Activated CD4-positive, alpha-beta T cell treated with anti-CD3 and anti-CD28 coated beads, Interleukin-2, amount 10 ng/mL, durations not matched to agents 24 days and 14 days (primary cell): ENCODE measurements around the gene AOC3. TPM values are rescaled to one million over a fixed set of nuclear protein-coding genes. Genes with fewer than 3 reads are reported as not detected.
"Not testable (repeated sequence)": the region's sequence is repeated elsewhere in the genome, so short reads cannot be mapped to it uniquely, and the experiment has no call there.

ENCODE experiments used
- DNase-seq: peaks from one replicate; pipeline ENCODE4 v3.0.0; 2022
- H3K27ac Mint-ChIP-seq: one replicate; pipeline ENCODE4 v1.8.0; 2022; ENCODE audit warnings: mild to moderate bottlenecking, mixed read lengths
- H3K27me3 Mint-ChIP-seq: one replicate; pipeline ENCODE4 v1.8.0; 2022; ENCODE audit warnings: mixed read lengths
- H3K36me3 Mint-ChIP-seq: one replicate; pipeline ENCODE4 v1.8.0; 2022; ENCODE audit warnings: low read depth, mild to moderate bottlenecking, mixed read lengths
- H3K4me1 Mint-ChIP-seq: one replicate; pipeline ENCODE4 v1.8.0; 2021; ENCODE audit warnings: mixed read lengths
- H3K4me3 Mint-ChIP-seq: one replicate; pipeline ENCODE4 v1.8.0; 2022; ENCODE audit warnings: mild to moderate bottlenecking, moderate library complexity, mixed read lengths
- H3K9me3 Mint-ChIP-seq: one replicate; pipeline ENCODE4 v1.8.0; 2021; ENCODE audit warnings: mixed read lengths
- intact Hi-C: fragments of 100-400 bp; cut with micrococcal nuclease; formaldehyde crosslinking; loops from one replicate; pipeline ENCODE4 v1.15.1; 2023
- total RNA-seq: library from RNA; stranded (reverse); gene quantifications from 2 replicates; pipeline ENCODE4 v1.2.3, GENCODE V29; 2022

AOC3 gene
- total RNA-seq, 1 donor from 2014 or later, result 2.2 TPM

DNA sequence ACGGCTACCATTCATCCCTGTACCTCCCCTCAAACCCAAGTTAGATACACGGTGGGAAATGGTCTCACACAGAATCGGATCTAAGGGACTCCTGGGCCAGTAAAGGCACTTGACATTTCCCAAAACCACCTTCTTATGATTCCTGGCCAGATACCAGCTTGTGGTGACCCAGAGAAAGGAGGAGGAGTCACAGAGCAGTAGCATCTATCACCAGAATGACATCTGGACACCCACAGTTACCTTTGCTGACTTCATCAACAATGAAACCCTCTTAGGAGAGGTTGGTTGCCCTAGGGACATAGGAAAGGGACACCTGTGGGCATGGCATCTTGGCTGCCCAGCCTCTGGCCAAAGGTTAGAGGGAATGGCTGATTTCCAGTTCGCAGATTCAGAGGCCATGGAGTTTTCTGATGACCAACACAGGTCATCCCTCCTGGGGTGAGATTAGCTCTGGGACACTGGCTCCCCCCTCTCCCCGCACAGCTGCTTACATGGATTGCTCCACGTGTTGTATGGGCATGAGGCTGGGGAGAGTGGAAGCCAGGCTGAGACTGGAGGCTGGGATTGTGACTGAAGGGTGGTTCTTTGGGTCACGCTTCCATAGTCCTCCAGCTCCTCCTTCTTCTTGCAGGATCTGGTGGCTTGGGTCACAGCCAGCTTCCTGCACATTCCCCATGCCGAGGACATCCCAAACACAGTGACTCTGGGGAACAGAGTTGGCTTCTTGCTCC, 1.4 kb upstream of the AOC3 start:
- intact Hi-C loops, result no loop called here
- H3K4me1 Mint-ChIP-seq, result peaks cover 12% of the 10 kb centered on the region
- no peak overlapping the region for H3K27ac Mint-ChIP-seq
- H3K27me3 Mint-ChIP-seq, result no peaks in the 10 kb centered on the region
- H3K36me3 Mint-ChIP-seq, result peaks cover 14% of the 10 kb centered on the region
- no peak overlapping the region for H3K4me3 Mint-ChIP-seq
- H3K9me3 Mint-ChIP-seq, result no peaks in the 10 kb centered on the region
- no peak for DNase-seq

DNA sequence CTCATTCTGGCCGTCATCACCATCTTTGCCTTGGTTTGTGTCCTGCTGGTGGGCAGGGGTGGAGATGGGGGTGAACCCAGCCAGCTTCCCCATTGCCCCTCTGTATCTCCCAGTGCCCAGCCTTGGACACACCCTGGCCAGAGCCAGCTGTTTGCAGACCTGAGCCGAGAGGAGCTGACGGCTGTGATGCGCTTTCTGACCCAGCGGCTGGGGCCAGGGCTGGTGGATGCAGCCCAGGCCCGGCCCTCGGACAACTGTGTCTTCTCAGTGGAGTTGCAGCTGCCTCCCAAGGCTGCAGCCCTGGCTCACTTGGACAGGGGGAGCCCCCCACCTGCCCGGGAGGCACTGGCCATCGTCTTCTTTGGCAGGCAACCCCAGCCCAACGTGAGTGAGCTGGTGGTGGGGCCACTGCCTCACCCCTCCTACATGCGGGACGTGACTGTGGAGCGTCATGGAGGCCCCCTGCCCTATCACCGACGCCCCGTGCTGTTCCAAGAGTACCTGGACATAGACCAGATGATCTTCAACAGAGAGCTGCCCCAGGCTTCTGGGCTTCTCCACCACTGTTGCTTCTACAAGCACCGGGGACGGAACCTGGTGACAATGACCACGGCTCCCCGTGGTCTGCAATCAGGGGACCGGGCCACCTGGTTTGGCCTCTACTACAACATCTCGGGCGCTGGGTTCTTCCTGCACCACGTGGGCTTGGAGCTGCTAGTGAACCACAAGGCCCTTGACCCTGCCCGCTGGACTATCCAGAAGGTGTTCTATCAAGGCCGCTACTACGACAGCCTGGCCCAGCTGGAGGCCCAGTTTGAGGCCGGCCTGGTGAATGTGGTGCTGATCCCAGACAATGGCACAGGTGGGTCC, 607 bp downstream of the AOC3 start:
- H3K36me3 Mint-ChIP-seq, H3K4me1 Mint-ChIP-seq, H3K4me3 Mint-ChIP-seq, intact Hi-C loops, H3K27ac Mint-ChIP-seq, DNase-seq, H3K27me3 Mint-ChIP-seq, H3K9me3 Mint-ChIP-seq: not testable (repeated sequence)

DNA sequence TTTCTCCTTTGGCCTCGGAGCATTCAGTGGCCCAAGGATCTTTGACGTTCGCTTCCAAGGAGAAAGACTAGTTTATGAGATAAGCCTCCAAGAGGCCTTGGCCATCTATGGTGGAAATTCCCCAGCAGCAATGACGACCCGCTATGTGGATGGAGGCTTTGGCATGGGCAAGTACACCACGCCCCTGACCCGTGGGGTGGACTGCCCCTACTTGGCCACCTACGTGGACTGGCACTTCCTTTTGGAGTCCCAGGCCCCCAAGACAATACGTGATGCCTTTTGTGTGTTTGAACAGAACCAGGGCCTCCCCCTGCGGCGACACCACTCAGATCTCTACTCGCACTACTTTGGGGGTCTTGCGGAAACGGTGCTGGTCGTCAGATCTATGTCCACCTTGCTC, 1.4 kb downstream of the AOC3 start:
- intact Hi-C loops, result no loop called here

DNA sequence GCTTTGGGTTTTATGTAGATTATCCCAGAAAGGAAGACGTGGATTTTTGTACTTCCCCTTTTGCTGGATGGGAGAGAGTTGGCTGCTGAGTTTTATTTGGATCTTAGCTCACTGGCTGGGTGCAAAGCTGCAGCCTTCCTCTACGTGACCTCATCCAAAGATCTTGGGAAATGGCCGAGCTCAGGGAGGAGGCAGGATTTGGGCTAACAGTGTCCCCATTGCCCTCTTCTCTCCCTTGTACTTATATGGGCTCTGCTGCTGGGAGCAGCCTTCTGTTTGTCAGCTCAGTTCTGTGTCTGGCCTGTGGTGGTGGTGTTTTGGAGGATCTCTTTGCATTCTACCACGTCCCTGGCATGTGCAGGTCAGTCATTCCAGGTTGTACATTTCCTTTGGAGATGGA, 2.0 kb downstream of the AOC3 start:
- intact Hi-C loops, result no loop called here
- Mint-ChIP-seq H3K36me3 (no peaks in the 10 kb centered on the region), H3K27me3 (no peaks in the 10 kb centered on the region), H3K4me3 (no peak overlapping the region), H3K9me3 (no peaks in the 10 kb centered on the region), H3K27ac (no peak overlapping the region), H3K4me1 (peaks cover 3% of the 10 kb centered on the region)
- no peak for DNase-seq

More for the DNA sequence above, 1.4 kb downstream of the AOC3 start:
- Mint-ChIP-seq H3K27me3 (no peaks in the 10 kb centered on the region), H3K4me3 (no peak overlapping the region), H3K27ac (no peak overlapping the region), H3K9me3 (no peaks in the 10 kb centered on the region), H3K36me3 (no peaks in the 10 kb centered on the region), H3K4me1 (peaks cover 3% of the 10 kb centered on the region)
- no peak for DNase-seq

DNA sequence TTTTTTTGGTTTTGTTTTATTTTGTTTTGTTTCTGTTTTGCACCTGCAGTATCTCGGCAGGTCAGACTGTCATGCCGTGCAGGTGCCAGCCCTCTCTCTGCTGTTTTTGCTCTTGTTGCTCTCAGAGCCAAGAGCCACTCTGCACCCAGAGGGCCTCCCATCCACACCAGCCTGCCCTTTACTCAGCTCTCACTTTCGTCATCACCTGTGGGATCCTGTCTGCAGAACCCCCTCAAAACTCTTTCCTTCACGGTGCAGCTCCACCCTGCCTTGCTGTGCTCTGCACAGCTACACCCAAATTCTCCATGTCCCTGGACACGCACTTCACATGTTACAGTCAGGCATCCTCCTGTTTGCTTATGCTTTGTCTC, 2.6 kb downstream of the AOC3 start:
- Mint-ChIP-seq H3K9me3 (no peaks in the 10 kb centered on the region), H3K27ac (no peak overlapping the region), H3K4me3 (no peak overlapping the region), H3K27me3 (no peaks in the 10 kb centered on the region), H3K36me3 (no peaks in the 10 kb centered on the region), H3K4me1 (peaks cover 3% of the 10 kb centered on the region)
- no peak for DNase-seq
- intact Hi-C loops, result no loop called here

DNA sequence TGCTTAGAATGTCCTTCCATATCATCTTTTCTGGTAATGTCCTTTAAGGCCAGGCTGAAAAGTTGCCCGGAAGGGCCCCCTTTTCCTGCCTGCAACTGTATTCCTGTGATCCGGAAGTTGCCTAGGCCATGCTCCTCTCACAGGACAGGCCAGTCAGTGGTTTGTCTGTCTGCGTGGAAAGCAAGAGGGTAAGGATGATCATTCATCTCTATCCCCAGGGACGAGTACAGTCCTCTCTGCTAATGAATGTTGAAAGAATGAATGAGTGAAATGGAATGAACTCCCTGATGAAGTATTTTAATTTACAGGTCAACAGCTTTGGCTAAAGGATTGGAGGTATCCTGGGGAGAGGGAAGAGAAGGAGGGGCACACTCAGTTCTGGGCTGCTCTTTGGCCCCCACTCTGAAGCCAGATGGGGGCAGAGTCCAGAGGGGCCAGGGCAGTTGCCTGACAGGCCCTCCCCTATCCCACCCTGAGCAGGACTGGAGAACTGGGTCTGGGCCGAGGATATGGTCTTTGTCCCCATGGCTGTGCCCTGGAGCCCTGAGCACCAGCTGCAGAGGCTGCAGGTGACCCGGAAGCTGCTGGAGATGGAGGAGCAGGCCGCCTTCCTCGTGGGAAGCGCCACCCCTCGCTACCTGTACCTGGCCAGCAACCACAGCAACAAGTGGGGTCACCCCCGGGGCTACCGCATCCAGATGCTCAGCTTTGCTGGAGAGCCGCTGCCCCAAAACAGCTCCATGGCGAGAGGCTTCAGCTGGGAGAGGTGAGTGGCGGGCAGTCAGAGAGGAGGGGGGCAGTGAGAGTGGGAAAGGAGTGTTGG, 3.2 kb downstream of the AOC3 start:
- Mint-ChIP-seq H3K27ac (no peak overlapping the region), H3K9me3 (no peaks in the 10 kb centered on the region), H3K36me3 (no peaks in the 10 kb centered on the region), H3K4me1 (peaks cover 3% of the 10 kb centered on the region), H3K27me3 (no peaks in the 10 kb centered on the region), H3K4me3 (no peak overlapping the region)
- intact Hi-C loops, result no loop called here
- DNase-seq, result no peak

DNA sequence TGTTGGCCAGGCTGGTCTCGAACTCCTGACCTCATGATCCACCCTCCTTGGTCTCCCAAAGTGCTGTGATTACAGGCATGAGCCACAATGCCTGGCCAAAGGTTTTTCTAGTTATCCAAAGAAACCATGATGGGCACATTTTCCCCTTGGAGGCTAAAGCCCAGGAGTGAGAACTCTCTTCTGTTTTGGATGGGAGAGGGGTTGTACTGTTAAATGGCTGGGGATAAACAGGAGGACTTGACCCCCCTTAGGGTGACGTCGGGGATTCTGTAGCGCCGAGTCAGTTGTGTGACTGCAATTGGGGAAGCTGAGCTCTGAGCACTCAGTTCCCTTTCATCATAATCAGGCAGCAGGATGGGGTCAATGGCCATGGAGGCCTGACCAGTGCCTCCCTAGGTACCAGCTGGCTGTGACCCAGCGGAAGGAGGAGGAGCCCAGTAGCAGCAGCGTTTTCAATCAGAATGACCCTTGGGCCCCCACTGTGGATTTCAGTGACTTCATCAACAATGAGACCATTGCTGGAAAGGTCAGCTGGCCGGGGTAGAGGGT, 4.1 kb downstream of the AOC3 start:
- Mint-ChIP-seq H3K36me3 (no peaks in the 10 kb centered on the region), H3K4me3 (no peak overlapping the region), H3K4me1 (peaks cover 2% of the 10 kb centered on the region), H3K27ac (no peak overlapping the region), H3K27me3 (no peaks in the 10 kb centered on the region), H3K9me3 (no peaks in the 10 kb centered on the region)
- DNase-seq, result no peak
- intact Hi-C loops, result no loop called here

DNA sequence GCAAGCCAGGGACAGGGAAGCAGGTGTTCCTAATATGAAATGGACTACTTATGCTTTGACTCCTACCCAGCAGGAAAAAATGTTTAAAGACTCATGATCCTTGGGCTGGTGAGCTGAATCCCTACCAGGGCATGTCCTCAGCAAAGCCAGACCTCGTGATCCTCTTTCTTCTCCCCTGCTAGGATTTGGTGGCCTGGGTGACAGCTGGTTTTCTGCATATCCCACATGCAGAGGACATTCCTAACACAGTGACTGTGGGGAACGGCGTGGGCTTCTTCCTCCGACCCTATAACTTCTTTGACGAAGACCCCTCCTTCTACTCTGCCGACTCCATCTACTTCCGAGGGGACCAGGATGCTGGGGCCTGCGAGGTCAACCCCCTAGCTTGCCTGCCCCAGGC, 5.1 kb downstream of the AOC3 start:
- H3K4me3 Mint-ChIP-seq, H3K27ac Mint-ChIP-seq, DNase-seq, H3K36me3 Mint-ChIP-seq, intact Hi-C loops, H3K4me1 Mint-ChIP-seq, H3K9me3 Mint-ChIP-seq, H3K27me3 Mint-ChIP-seq: not testable (repeated sequence)

DNA sequence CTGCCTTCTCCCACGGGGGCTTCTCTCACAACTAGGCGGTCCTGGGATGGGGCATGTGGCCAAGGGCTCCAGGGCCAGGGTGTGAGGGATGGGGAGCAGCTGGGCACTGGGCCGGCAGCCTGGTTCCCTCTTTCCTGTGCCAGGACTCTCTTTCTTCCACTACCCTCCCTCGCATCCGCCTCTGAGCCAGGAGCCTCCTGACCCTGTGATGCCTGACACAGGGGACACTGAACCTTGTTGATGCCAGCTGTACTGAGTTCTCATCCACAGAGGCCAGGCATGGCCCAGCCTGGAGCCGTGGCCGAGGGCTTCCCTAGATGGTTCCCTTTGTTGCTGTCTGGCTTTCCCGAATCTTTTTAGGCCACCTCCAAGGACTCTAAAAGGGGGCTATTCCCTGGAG, 5.5 kb downstream of the AOC3 start:
- H3K27ac Mint-ChIP-seq, intact Hi-C loops, H3K27me3 Mint-ChIP-seq, H3K4me1 Mint-ChIP-seq, H3K9me3 Mint-ChIP-seq, H3K4me3 Mint-ChIP-seq, DNase-seq, H3K36me3 Mint-ChIP-seq: not testable (repeated sequence)

DNA sequence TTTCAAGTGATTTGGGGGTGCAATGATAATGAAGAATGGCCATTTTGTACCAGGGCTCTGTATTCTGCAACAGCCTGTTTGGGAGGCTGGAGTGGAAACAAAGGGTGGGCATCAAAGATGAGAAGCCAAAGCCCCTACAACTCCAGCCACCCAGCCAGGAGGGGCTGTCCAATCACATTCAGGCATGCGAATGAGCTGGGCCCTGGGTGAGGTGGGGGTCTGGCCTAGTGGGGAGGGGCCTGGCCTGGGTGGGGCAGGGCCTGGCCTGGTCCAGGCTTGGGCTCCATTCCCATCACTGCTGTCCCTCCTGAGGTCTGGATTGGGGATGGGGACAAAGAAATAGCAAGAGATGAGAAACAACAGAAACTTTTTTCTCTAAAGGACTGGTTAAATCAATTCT, 6.4 kb downstream of the AOC3 start:
- intact Hi-C loops, result no loop called here
- Mint-ChIP-seq H3K27ac (no peak overlapping the region), H3K27me3 (no peaks in the 10 kb centered on the region), H3K36me3 (no peaks in the 10 kb centered on the region), H3K4me1 (no peaks in the 10 kb centered on the region), H3K9me3 (no peaks in the 10 kb centered on the region), H3K4me3 (no peak overlapping the region)
- DNase-seq, result no peak

DNA sequence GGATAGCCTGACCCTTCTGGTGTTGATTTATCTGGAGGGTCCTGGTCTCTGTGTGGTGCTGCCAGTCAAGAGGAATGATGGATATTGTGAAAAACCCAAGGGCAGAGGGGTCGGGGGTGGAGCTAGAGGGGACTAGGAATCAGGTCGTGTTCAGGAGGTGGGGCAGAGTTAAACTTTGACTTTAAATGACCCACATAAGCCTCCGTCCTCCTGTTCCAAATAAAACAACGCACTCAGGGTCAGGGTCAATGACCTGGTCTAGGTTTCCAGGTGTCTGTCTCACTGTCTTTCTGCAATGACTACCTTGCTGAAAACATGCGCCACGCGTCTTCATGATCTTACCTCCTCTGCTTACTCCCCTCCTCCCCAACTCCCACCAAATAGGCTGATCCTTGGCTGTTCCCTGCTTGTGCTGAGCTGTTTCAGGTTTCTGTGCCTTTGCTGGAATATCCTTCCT, 14.7 kb downstream of the AOC3 start:
- no peaks in the 10 kb centered on the region for H3K9me3 Mint-ChIP-seq
- intact Hi-C loops, result no loop called here
- H3K36me3 Mint-ChIP-seq, result no peaks in the 10 kb centered on the region
- H3K27me3 Mint-ChIP-seq, result peaks cover 8% of the 10 kb centered on the region
- no peak overlapping the region for H3K27ac Mint-ChIP-seq
- H3K4me3 Mint-ChIP-seq, result no peak overlapping the region
- DNase-seq, result no peak
- no peaks in the 10 kb centered on the region for H3K4me1 Mint-ChIP-seq

DNA sequence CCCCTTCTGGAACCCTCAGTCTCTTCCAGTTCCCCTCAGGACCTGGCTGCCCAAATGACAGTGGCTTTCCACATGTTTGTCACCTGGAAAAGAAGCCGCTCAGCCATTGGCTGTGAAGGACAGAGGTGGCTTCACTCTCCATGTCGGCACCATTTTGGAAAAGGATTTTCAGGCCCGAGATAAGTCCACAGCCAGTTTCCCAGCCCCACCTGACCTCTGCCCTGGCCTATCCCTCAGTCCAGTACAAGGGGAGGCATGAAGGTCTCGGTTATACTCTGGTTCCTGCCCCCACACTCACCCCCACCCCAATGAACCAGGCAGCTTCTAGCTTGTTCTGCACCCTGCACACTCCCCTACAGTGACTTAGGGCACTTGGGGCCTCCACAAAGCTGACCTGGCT, 15.2 kb downstream of the AOC3 start:
- H3K9me3 Mint-ChIP-seq, result no peaks in the 10 kb centered on the region
- peaks cover 8% of the 10 kb centered on the region for H3K27me3 Mint-ChIP-seq
- no peak overlapping the region for H3K27ac Mint-ChIP-seq
- no peaks in the 10 kb centered on the region for H3K36me3 Mint-ChIP-seq
- H3K4me1 Mint-ChIP-seq, result no peaks in the 10 kb centered on the region
- intact Hi-C loops, result no loop called here
- no peak overlapping the region for H3K4me3 Mint-ChIP-seq
- DNase-seq, result no peak

DNA sequence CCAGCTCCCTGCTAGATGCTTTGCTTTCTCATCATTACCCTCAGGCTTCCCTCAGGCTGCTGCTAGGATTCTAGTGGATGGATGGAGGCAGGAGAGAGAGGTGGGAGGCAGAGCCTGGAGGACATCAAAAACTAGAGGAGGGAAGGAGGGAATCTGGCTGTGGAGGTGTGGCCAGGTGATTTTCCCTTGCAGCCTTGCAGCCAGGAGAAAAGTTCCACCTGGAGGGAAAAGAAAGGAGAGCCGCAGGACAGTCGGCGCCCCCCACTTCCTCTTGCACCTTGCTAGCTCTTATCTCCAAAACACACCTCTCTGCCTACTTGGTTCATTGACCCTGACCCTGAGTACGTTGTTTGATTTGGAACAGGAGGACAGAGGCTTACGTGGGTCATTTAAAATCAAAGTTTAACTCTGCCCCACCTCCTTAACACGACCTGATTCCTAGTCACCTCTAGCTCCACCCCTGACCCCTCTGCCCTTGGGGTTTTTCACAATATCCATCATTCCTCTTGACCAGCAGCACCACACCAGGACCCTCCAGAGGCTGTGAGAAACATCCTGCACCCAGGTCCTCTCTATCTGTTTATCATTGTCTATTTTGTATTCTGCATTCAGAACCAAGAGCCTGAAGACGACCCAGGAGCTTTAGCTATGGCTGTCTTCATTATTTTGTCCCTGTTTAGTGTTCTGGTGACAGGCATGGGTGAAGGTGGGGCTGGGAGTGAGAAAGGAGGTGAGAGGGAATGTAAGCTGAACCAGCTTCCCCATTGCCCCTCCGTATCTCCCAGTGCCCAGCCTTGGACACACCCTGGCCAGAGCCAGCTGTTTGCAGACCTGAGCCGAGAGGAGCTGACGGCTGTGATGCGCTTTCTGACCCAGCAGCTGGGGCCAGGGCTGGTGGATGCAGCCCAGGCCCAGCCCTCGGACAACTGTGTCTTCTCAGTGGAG, 15.9 kb downstream of the AOC3 start:
- Mint-ChIP-seq H3K36me3 (no peaks in the 10 kb centered on the region), H3K27me3 (peaks cover 8% of the 10 kb centered on the region), H3K27ac (no peak overlapping the region), H3K4me1 (no peaks in the 10 kb centered on the region), H3K9me3 (no peaks in the 10 kb centered on the region), H3K4me3 (no peak overlapping the region)
- intact Hi-C loops, result no loop called here
- no peak for DNase-seq
